ENCODE measurements around the gene TMEM132C.

DNA sequence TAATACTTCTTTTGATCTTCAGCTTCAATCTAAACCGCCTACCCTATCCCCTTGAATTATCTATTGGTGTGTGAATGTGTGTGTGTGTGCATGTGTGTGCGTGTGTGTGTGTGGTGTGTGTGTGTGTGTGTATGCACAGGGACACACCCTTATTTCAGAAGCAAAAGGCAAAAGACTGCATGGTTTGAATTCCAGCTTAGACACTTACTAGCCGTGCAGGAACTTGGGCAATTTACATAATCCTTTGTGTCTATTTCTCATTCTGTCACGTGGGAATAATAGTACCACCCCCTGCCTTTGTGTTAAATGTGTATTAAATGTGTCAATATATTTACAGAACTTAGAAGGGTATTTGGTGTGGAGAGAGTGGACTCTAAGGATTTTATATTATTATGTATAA, 251.7 kb downstream of the TMEM132C start:
- TF ChIP-seq JUND (IDR thresholded peaks at IDR 0.05; ENCODE audit: low read length), result no peak
- TF ChIP-seq POLR2A (IDR thresholded peaks at IDR 0.05; ENCODE audit: control extremely low read depth in 1 of 2, low read depth in 2 of 2, low read length in 2 of 2), result no peak
- TF ChIP-seq, protein P1, sequence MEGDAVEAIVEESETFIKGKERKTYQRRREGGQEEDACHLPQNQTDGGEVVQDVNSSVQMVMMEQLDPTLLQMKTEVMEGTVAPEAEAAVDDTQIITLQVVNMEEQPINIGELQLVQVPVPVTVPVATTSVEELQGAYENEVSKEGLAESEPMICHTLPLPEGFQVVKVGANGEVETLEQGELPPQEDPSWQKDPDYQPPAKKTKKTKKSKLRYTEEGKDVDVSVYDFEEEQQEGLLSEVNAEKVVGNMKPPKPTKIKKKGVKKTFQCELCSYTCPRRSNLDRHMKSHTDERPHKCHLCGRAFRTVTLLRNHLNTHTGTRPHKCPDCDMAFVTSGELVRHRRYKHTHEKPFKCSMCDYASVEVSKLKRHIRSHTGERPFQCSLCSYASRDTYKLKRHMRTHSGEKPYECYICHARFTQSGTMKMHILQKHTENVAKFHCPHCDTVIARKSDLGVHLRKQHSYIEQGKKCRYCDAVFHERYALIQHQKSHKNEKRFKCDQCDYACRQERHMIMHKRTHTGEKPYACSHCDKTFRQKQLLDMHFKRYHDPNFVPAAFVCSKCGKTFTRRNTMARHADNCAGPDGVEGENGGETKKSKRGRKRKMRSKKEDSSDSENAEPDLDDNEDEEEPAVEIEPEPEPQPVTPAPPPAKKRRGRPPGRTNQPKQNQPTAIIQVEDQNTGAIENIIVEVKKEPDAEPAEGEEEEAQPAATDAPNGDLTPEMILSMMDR (IDR thresholded peaks at IDR 0.05; ENCODE audit: control extremely low read depth in 1 of 3, insufficient read depth in 1 of 3, low read depth in 1 of 3, low read length in 3 of 3), result no peak
- no peak for TF ChIP-seq CBX8 (IDR thresholded peaks at IDR 0.05; ENCODE audit: borderline replicate concordance, low read depth, low read length)
- no peak for TF ChIP-seq EP300 (IDR thresholded peaks at IDR 0.05; ENCODE audit: borderline replicate concordance in 1 of 2, low read depth in 2 of 2, low read length in 2 of 2)
- no peak for TF ChIP-seq TEAD4 (IDR thresholded peaks at IDR 0.05; ENCODE audit: low read depth, low read length)
